ENCODE results near the gene PTPN5. TPM values are rescaled to one million over a fixed set of nuclear protein-coding genes. Genes with fewer than 3 reads are reported as not detected.

Gene PTPN5
- total RNA-seq, 1 experiment from 2014 or later: not detected

- TF ChIP-seq REST (IDR thresholded peaks at IDR 0.05; ENCODE audit: low read depth): no peak
- no peak for TF ChIP-seq ZBTB33 (IDR thresholded peaks at IDR 0.05; ENCODE audit: extremely low read depth, insufficient replicate concordance, low read length)
- no peak for TF ChIP-seq SP1 (IDR thresholded peaks at IDR 0.05; ENCODE audit: low read depth)
- no peak for TF ChIP-seq TCF7L2 (IDR thresholded peaks at IDR 0.05; ENCODE audit: borderline replicate concordance, extremely low read depth, insufficient read depth, insufficient read length)
- no peak for TF ChIP-seq CBX3 (IDR thresholded peaks at IDR 0.05; ENCODE audit: low read depth)
- no peak for TF ChIP-seq RAD21 (IDR thresholded peaks at IDR 0.05; ENCODE audit: low read depth)
- TF ChIP-seq ELF1 (IDR thresholded peaks at IDR 0.05; ENCODE audit: borderline replicate concordance, low read depth): no peak
- no peak for TF ChIP-seq EZH2phosphoT487 (IDR thresholded peaks at IDR 0.05; ENCODE audit: borderline replicate concordance)
- no peak for TF ChIP-seq EGR1 (IDR thresholded peaks at IDR 0.05; ENCODE audit: low read depth)
- TF ChIP-seq CEBPB (IDR thresholded peaks at IDR 0.05; ENCODE audit: low read depth): no peak
Observed at GRCh38 chr11:18731441-18731840, 60.2 kb downstream of the PTPN5 start (continued).

- CTCF ChIA-PET: no interaction called here
- no peak overlapping the region for H3K27ac ChIP-seq (ENCODE audit: low read depth, low read length)
- POLR2A ChIA-PET: no interaction called here
Observed at GRCh38 chr11:18730020-18730419, 61.6 kb downstream of the PTPN5 start.

More at GRCh38 chr11:18730020-18730419, 61.6 kb downstream of the PTPN5 start:
- no peak overlapping the region for H2AFZ ChIP-seq (ENCODE audit: low read depth, low read length, poor library complexity, severe bottlenecking)
- H3K4me2 ChIP-seq (ENCODE audit: low read length): no peak overlapping the region
- no peak overlapping the region for H3K4me3 ChIP-seq (replicated peaks in 1 of 2; ENCODE audit: low read depth in 1 of 2, low read length in 2 of 2)
- intact Hi-C loops (cut with micrococcal nuclease): no loop called here
- DNase-seq (ENCODE audit: low read depth, low spot score): no peak
- no peaks in the 10 kb centered on the region for H3K9me3 ChIP-seq (ENCODE audit: control insufficient read depth in 1 of 2, insufficient read depth in 1 of 2, low read depth in 1 of 2, low read length in 2 of 2)
- H4K20me1 ChIP-seq (ENCODE audit: insufficient read depth): no peaks in the 10 kb centered on the region
- RAD21 ChIA-PET (ENCODE audit: low non-redundant PET in 1 of 2, low total read pairs in 2 of 2, uncharacterized antibody in 2 of 2, unreplicated experiment in 2 of 2): no interaction called here
- H3K4me1 ChIP-seq (ENCODE audit: control insufficient read depth in 1 of 2, insufficient read depth in 2 of 2, low read length in 2 of 2): peaks cover 0 to 8% of the 10 kb centered on the region in 2 experiments; a peak in 2 of 4 replicates
- no peaks in the 10 kb centered on the region for H3K79me2 ChIP-seq (ENCODE audit: insufficient read depth, low read length)
- H3K9me2 ChIP-seq (ENCODE audit: insufficient read depth): no peaks in the 10 kb centered on the region
- no TSS peak for BruUV-seq (replicated peaks)
- H3K9ac ChIP-seq (ENCODE audit: low read length): no peak overlapping the region
- ATAC-seq: no peak
- H3K36me3 ChIP-seq (ENCODE audit: control insufficient read depth in 1 of 2, insufficient read depth in 2 of 2, low read length in 2 of 2): no peaks in the 10 kb centered on the region
- no peak for TF ChIP-seq SIN3A (IDR thresholded peaks at IDR 0.05; ENCODE audit: low read depth)
- H3K27me3 ChIP-seq (ENCODE audit: insufficient read depth, low read length): no peaks in the 10 kb centered on the region
